SK-N-MC (cell line): Measurements from ENCODE around the gene ZDHHC13.

Experiments
- EZH2 ChIP-seq: fragments of 200-600 bp; sonication (generic); IDR thresholded peaks from one replicate; pipeline ENCODE4 v1.6.1; 2017; ENCODE audit warnings: antibody characterized with exemption
- FOXP2 ChIP-seq: optimal IDR thresholded peaks from 2 replicates; pipeline ENCODE3; 2011; ENCODE audit warnings: mild to moderate bottlenecking, moderate library complexity; ENCODE audit not compliant: insufficient read depth; ENCODE audit errors: extremely low read length, control extremely low read depth
- POLR2AphosphoS5 ChIP-seq: IDR thresholded peaks from 2 replicates; pipeline ENCODE4 v1.6.1; 2012; ENCODE audit warnings: mild to moderate bottlenecking, low read depth, low read length, borderline replicate concordance

GRCh38 chr11:19191530-19192169 is 74.7 kb downstream of the ZDHHC13 start:
- TF ChIP-seq POLR2AphosphoS5: no peak
- no peak for TF ChIP-seq EZH2
- no peak for TF ChIP-seq FOXP2
